Effector memory CD4-positive, alpha-beta T cell (primary cell): Measurements from ENCODE around the gene LTV1.
"Not testable (repeated sequence)": the region's sequence is repeated elsewhere in the genome, so short reads cannot be mapped to it uniquely, and the experiment has no call there.

Experiments used
- DNase-seq, 3 donors: peaks; one replicate each; pipeline ENCODE4 v3.0.0-alpha.2; 2020
- H3K27ac ChIP-seq: 2 replicates; pipeline ENCODE4 v1.7.0; 2013; ENCODE audit warnings: mild to moderate bottlenecking, low read length, moderate library complexity; ENCODE audit not compliant: insufficient read depth, poor library complexity, severe bottlenecking
- H3K27me3 ChIP-seq: replicated peaks from 2 replicates; pipeline ENCODE4 v1.7.0; 2013; ENCODE audit warnings: mild to moderate bottlenecking, low read length; ENCODE audit not compliant: insufficient read depth, control insufficient read depth, poor library complexity, severe bottlenecking
- H3K36me3 ChIP-seq: 2 replicates; pipeline ENCODE4 v1.7.0; 2013; ENCODE audit warnings: mild to moderate bottlenecking, low read length, moderate library complexity; ENCODE audit not compliant: control insufficient read depth, insufficient read depth
- H3K4me1 ChIP-seq: 2 replicates; pipeline ENCODE4 v1.7.0; 2013; ENCODE audit warnings: low read length, mild to moderate bottlenecking; ENCODE audit not compliant: control insufficient read depth, insufficient read depth, poor library complexity, severe bottlenecking
- H3K4me3 ChIP-seq: 2 replicates; pipeline ENCODE4 v1.7.0; 2013; ENCODE audit warnings: low read length, low read depth, mild to moderate bottlenecking; ENCODE audit not compliant: insufficient read depth, poor library complexity, severe bottlenecking
- H3K9me3 ChIP-seq: 2 replicates; pipeline ENCODE4 v1.7.0; 2013; ENCODE audit warnings: mild to moderate bottlenecking, low read length, moderate library complexity; ENCODE audit not compliant: control insufficient read depth
- total RNA-seq, 3 donors: gene quantifications; one replicate each; lab custom pipeline; 2026; lab: John Stamatoyannopoulos, UW

The LTV1 gene, protein sequence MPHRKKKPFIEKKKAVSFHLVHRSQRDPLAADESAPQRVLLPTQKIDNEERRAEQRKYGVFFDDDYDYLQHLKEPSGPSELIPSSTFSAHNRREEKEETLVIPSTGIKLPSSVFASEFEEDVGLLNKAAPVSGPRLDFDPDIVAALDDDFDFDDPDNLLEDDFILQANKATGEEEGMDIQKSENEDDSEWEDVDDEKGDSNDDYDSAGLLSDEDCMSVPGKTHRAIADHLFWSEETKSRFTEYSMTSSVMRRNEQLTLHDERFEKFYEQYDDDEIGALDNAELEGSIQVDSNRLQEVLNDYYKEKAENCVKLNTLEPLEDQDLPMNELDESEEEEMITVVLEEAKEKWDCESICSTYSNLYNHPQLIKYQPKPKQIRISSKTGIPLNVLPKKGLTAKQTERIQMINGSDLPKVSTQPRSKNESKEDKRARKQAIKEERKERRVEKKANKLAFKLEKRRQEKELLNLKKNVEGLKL
- 9.7 to 12.2 (median 12.1) reads per million in 3 donors for total RNA-seq

DNA sequence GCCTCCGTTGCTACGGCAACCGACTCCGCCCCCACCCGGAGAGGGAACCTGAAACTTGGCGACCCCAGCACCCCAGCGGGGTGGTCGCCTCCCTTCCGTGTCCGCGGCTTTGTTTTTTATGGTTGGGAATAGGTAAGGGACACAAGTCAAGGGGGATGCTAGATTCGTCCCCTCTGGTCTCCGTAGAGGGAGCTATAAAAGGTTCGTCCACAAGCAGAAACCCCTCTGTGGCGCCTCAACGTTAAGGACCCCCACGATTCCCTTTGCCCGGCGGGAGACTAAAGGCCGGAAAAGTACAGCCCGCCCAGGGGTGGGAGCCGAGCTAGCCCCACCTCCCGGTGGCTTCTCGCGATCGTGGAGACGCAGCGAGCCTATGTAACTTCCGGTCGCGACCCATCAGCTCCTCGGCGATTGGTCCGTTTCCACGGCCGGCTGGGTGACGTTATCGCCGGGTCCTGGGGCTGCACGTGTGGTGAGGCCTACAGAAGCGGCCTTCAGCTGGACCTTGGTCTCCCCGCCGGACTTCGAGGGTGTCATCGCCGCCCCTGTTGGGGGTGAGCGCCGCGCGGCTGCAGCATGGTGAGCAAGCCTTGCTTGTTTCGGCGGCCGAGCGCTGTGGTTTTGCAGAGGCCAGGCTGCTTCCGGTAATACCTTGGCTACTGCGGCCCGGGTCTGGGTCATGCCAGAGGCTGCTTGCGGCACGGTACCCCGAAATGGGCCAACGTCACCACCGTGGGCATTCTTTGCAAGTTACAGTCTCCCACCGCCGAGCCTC, at the start of gene LTV1:
LTV1 (plus strand) TSS at position 437 of the 775 bp plus-strand sequence; CDS start at position 577, 140 bp downstream.
- H3K9me3 ChIP-seq, result no peaks in the 10 kb centered on the region
- peaks cover 32% of the 10 kb centered on the region for H3K36me3 ChIP-seq
- H3K27ac ChIP-seq, result peak within 1 kb of the TSS; percentile 85
- DNase-seq, result peak; percentile 84 to 90 (median 85)
- H3K4me3 ChIP-seq, result peak within 1 kb of the TSS; percentile 91
- H3K27me3 ChIP-seq, result no peaks in the 10 kb centered on the region
- peaks cover 10% of the 10 kb centered on the region for H3K4me1 ChIP-seq

DNA sequence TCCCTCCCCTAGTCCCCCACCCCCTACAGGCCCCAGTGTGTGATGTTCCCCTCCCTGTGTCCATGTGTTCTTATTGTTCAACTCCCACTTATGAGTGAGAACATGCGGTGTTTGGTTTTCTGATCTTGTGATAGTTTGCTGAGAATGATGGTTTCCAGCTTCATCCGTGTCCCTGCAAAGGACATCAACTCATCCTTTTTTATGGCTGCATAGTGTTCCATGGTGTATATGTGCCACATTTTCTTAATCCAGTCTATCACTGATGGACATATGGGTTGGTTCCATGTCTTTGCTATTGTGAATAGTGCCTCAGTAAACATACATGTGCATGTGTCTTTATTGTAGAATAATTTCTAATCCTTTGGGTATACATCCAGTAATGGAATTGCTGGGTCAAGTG, 46.6 kb upstream of the LTV1 start:
- not testable (repeated sequence) for H3K27ac ChIP-seq, DNase-seq, H3K4me1 ChIP-seq, H3K27me3 ChIP-seq, H3K9me3 ChIP-seq, H3K4me3 ChIP-seq
- H3K36me3 ChIP-seq, result peaks cover 11% of the 10 kb centered on the region

DNA sequence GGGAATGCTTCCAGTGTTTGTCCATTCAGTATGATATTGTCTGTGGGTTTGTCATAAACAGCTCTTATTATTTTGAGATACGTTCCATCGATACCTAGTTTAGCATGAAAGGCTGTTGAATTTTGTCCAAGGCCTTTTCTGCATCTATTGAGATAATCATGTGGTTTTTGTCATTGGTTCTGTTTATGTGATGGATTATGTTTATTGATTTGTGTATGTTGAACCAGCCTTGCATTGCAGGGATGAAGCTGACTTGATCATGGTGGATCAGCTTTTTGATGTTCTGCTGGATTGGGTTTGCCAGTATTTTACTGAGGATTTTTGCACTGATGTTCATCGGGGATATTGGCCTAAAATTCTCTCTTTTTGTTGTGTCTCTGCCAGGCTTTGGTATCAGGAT, 44.7 kb upstream of the LTV1 start:
- not testable (repeated sequence) for H3K27ac ChIP-seq, H3K4me3 ChIP-seq, H3K27me3 ChIP-seq, H3K4me1 ChIP-seq, DNase-seq, H3K36me3 ChIP-seq, H3K9me3 ChIP-seq

DNA sequence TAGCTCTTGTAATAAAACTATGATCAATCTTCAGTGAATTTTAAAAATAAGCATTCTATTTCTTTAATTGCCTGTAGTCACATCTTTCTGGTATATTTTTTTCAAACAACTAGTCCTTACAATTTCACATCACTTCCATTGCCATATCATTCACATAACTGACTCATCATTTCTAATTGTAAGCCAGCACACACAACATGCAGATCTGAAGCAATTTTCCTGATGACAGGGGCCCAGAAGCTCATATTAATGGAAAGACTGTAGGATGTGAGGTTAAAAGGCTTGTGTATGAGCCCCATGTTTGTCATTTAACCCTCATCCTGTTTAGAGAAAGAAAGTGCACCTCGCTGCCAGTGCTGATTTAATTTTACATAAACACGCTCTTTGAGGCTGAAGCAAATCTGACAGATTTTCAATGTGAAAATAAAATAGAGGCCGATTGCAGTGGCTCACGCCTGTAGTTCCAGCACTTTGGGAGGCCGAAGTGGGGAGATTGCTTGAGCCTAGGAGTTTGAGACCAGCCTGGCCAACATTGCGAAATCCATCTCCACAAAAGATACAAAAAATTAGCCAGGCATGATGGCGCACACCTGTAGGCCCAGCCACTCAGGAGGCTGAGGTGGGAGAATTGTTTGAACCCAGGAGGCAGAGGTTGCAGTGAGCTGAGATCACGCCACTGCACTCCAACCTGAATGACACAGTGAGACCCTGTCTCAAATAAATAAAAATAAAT, 40.1 kb upstream of the LTV1 start:
- H3K36me3 ChIP-seq, result peaks cover 4% of the 10 kb centered on the region
- no peak overlapping the region for H3K4me3 ChIP-seq
- H3K4me1 ChIP-seq, result no peaks in the 10 kb centered on the region
- no peak for DNase-seq
- no peaks in the 10 kb centered on the region for H3K9me3 ChIP-seq
- no peaks in the 10 kb centered on the region for H3K27me3 ChIP-seq
- H3K27ac ChIP-seq, result no peak overlapping the region

DNA sequence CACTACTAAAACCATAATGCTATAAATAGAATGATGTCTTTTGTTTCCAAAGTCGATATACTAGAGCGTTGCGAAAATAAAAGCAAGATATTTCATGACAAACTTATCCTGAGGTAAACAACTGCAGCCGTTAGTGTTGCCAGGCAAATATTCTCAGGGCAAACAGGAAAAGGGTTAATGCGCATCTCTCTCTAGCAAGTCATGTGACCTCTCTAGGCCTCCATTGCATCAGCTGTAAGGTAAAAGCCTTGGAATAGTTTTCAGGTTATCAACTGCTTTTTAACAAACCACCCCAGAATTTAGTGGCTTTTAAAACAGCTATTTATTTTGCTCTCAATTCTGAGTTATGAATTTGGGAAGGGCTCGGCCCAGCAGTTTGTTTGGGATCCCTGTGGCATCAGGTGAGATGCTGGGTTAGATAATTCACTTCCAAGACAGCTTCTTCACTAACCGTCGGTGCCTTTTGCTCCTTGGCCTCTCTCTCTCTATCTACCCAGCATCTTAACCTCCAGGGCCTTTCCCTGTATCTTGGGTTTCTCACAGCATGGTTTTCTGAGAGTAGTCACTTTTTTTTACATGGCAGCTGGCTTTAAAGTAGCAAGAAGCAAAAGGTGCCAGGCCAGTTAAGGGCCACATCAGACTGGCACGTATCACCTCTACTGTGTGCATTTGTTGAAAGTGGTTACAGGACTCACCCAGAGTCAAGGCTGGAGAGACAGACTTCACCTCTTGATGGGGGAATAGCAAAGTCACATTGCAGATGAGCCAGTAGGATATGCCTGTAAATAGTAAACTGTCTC, 39.2 kb upstream of the LTV1 start:
- Histone ChIP-seq H3K36me3 (peaks cover 4% of the 10 kb centered on the region), H3K4me1 (no peaks in the 10 kb centered on the region), H3K4me3 (no peak overlapping the region), H3K27me3 (no peaks in the 10 kb centered on the region), H3K27ac (no peak overlapping the region), H3K9me3 (no peaks in the 10 kb centered on the region)
- DNase-seq, result no peak

DNA sequence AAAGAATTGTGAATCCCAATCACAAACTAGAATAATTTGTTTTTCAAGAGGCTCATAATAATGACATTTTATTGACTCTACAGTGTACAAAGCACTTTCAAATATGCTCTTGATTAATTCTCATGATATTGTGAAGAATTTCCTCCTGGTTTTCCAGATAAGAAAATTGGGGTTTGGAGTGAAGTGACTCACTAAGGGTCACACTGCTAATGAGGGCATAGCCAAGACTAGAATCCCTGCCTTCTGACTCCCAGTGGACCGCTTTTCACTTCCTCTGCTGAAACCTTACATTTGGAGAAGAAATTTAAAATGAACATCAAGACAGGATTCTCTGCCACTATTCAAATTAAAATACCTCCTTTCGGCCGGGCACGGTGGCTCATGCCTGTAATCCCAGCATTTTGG, 38.3 kb upstream of the LTV1 start:
- no peak overlapping the region for H3K4me3 ChIP-seq
- no peak for DNase-seq
- H3K36me3 ChIP-seq, result peaks cover 4% of the 10 kb centered on the region
- no peak overlapping the region for H3K27ac ChIP-seq
- no peaks in the 10 kb centered on the region for H3K9me3 ChIP-seq
- no peaks in the 10 kb centered on the region for H3K27me3 ChIP-seq
- H3K4me1 ChIP-seq, result no peaks in the 10 kb centered on the region

DNA sequence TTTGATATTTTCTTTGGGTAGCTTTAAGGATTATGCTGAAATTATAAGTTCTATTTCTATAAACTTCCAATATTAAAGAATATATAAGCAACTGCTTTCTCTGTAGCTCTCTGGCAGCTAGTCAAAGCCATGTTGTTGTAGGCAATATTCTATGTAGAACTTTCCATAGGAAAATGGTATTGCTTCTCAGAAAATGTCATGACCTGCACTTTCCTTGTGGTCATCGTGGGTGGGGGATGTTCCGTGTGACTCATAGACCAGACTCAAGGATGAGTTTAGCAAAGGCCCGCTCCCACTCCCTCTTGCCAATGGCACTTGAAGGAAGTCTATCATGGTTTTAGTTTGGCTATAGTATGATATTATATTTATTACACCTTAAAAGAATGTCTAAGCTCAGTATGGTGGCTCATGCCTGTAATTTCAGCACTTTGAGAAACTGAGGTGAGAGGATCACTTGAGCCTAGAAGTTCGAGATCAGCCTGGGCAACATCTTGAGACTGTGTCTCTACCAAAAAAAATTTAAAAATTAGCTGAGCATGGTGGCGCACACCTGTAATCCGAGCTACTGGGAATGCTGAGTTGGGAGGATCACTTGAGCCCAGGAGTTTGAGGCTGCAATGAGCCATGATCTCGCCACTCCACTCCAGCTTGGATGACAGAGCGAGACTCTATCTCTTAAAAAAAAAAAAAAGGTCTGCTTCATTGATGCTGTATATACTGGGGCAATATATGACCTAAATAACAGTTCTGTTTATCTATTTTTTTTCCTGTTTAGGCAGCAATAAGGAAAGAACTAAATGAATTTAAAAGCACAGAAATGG, 36.6 kb upstream of the LTV1 start:
- Histone ChIP-seq H3K4me1 (no peaks in the 10 kb centered on the region), H3K9me3 (no peaks in the 10 kb centered on the region), H3K27me3 (no peaks in the 10 kb centered on the region), H3K4me3 (no peak overlapping the region), H3K27ac (no peak overlapping the region), H3K36me3 (peaks cover 4% of the 10 kb centered on the region)
- DNase-seq, result no peak

DNA sequence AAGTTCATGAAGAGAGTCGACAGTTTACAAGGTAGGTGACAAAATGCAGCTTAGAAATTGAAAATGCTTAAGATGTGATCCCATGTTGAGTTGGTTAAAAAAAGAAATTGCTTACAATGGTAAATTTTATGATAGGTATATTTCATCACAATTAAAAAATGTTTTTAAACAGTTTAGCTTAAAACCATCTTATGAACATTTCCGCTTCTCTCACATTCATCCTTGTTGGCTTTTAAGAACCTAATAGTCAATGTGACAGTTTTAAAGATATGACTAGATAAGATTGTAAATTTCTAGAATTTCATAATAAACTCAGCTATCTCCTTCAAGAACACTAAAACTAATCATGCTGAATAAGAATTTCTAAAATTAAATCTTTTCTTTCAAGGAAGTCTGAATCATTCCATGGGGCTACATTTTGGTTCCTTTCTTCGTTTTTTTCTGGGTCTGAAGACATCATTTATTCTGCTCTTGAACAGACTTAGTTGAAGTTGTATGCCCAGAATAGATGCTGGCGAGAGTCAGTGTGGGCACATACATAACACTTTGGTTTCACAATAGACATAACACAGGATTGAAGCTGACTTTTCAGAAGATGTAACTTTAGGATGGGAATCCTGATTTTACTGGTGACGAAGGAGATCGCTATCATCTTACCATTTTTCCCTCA, 35.9 kb upstream of the LTV1 start:
- no peaks in the 10 kb centered on the region for H3K9me3 ChIP-seq
- no peak overlapping the region for H3K27ac ChIP-seq
- no peak overlapping the region for H3K4me3 ChIP-seq
- H3K36me3 ChIP-seq, result no peaks in the 10 kb centered on the region
- DNase-seq, result no peak
- no peaks in the 10 kb centered on the region for H3K27me3 ChIP-seq
- H3K4me1 ChIP-seq, result no peaks in the 10 kb centered on the region
